HG03135 (cell line): ENCODE data around the gene SMC5.
A peak's percentile ranks its signal among the peaks of the same experiment; 100 is the strongest.
"Not testable (repeated sequence)": the region's sequence is repeated elsewhere in the genome, so short reads cannot be mapped to it uniquely, and the experiment has no call there.

Experiments used
- ATAC-seq: cut with Tn5 transposase; IDR thresholded peaks from one replicate; pipeline ENCODE4 v1.9.1; 2021; ENCODE audit warnings: mild to moderate bottlenecking, moderate library complexity; ENCODE audit not compliant: unreplicated experiment

The SMC5 gene

DNA sequence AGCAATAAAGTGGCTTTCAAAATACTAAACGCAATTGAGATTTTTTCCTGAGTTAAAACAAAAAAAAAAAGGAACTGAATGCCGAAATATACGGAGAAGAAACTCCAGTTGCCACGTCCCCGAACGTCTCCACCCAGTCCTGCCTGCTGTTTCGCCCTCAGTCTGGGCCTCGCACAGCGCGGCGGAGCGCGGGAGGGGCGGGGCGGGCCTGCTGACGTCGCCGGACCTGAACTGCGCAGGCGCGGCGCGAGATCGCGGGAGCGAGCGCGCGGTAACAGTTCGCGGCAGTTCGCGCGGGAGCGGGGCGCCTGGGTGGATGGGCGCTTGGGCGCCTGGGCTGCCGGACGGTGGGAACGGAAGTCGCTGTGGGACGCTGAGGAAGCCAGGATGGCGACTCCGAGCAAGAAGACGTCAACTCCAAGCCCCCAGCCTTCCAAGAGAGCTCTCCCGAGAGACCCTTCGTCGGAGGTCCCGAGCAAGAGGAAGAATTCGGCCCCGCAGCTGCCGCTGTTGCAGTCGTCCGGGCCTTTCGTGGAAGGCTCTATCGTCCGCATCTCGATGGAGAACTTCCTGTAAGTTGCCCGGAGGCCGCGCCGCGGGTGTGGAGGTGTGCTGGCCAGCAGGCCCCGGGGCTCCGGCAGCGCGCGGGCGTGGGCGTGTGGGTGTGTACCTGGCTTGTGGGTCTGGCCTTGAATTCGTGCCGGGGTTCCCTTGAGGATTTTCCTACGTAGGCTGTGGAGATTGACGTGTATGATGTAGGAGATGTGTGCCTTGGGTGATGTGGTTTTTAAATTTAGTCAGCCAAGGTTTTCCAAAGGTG, at the start of gene SMC5:
Gene SMC5 (plus strand): TSS at position 287 of the 820 bp plus-strand sequence. CDS start 101 bp downstream, at position 388.
- peak; percentile 86 for ATAC-seq

DNA sequence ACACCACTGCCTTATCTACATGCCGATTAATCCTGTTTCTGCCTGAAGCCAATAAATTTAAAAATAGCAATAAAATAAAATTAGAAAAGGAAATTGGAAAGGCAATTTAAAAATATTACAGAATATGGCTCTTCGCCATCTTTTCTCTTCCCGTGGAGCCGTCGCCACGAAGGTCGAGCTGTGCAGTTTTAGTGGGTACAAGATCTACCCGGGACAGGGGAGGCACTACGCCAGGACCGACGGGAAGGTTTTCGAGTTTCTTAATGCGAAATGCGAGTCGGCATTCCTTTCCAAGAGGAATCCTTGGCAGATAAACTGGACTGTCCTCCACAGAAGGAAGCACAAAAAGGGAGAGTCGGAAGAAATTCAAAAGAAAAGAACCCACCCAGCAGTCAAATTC, 41.7 kb upstream of the SMC5 start:
- ATAC-seq, result no peak

DNA sequence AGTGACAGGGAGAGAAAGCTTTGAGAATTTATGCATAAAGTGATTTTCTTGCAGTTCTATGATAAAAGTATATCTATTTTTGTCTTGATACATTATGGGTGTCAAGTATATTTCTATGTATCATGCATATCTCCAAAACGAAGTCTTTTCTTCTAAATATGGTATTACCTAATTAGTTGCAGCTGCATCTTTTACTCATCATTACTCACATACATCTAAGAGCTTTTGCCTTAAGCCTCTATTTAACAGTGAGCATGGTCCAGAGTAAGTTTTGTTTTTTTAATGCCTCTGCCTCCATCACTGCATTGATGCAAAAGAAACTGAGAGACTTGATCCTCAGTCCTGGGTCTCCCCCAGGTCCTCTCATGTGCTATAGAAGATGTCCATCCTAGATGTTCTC, 40.0 kb upstream of the SMC5 start:
- no peak for ATAC-seq

DNA sequence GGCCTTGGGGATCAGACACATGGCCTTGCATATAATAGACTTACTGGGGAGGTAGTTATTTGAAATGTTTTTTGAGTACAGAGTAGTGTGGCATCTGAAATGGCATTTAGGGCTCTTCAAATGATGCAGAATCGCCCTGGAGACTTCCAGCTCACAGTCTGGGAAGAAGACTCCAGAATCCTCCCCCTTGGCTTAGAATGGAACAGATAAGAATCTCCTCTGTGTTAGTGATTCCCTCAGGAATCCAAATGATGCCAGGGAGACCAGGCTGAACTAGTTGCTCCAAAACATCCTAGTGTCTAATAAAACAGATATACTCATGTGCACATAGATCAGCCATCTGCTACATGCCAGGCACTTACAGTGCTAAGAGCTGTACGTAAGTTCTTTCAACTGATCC, 38.6 kb upstream of the SMC5 start:
- no peak for ATAC-seq

DNA sequence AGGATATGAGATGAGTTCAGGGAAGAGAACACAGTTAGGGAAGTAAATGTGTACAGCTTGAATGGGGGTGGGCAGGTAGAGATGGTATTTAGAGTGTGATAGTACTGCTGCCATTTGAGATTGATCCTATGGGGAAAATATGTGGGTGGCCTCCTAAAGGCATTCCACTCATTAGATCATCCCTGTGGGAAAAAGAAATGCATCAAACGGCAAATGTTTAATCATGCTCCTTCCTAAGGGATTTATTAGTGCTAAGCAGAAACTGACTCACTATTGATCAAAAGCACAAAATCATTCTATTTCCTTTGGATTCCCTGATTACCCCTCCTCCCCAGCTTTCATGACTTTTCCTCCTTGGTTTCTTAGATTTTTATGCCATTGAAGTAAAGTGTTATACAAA, 36.4 kb upstream of the SMC5 start:
- ATAC-seq, result no peak

DNA sequence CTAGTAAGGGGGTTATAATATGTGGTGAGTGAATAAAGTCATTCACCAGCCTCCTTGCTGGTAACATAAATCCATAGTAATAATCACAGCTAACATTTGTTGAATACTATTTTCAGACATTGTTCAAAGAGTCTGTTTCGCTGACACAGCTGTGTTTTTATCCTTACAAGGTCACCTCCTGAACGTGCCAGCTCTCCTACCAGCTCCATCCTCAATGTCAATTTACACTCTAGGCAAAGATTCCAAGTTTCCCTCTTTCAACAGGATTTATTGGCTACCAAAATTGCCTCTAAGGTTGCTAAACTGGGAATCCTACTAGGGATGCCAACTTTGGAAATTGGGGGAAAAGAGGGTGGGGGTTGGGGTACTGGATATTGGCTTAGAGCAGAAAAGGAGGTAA, 30.7 kb upstream of the SMC5 start:
- no peak for ATAC-seq

DNA sequence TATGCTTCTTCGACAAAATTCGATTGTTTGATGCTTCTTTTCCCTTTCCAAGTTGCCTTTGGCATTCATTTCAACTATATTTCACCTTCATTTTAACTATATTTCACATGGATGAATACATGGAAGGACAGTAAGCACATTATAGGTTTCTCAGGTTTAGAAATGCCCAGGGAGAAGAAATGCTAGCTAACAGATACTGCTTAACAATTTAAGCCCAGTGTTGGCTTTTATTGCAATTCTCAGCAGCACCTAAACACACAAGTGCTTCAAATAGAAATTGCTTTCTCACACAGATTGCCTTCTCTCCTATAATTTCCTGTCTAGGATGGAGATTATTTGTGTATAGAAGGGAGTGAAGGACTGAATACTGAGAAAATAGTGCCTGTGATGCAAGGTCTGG, 30.2 kb upstream of the SMC5 start:
- ATAC-seq, result no peak

DNA sequence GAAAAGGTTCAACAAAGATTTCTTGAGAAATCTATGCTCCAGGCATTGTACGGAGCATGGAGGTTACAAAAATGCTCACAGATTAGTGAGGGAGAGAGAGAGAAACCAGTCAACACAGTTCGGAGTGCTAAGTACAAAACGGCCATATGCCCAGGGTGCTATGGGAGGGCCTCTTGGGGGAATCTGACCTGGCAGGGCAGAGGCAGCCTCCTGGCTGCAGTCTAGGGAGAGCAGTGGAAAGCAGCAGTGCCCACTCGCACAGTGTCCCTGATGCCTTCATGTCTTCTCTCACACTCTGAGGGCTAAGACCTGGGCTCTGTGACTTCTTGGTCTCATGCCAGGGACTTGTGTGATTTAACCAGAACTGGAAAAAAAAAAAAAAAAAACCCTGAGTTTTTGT, 29.8 kb upstream of the SMC5 start:
- ATAC-seq, result no peak

DNA sequence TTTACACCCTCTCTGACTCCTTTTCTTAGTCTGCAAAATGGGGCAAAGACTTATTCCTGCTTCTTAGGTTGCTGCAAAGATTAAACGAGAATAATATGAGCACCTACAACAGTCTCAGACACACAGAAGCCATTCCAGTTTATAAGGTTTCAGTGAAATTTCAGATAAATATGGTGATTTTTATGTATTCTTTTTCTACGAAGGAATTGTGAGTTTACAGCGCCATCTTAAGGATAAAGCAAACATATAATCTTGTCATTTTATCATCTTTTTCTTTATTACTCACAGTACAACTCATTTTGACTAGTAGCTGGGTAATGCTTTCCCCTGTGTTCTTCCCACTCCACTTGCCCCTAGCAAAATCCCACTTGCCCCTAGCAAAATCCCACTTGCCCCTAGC, 29.2 kb upstream of the SMC5 start:
- ATAC-seq, result no peak

DNA sequence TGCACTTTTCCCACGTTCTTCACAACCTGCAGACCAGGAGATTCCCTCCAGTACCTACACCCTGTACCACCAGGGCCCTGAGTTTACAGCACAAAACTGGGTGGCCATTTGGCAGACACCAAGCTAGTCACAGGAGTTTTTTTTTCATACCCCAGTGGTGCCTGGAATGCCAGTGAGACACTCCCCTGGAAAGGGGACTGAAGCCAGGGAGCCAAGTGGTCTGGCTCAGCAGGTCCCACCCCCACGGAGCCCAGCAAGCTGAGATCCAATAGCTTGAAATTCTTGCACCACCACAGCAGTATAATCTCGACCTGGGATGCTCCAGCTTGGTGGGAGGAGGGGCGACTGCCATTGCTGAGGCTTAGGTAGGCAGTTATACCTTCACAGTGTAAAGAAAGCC, 26.3 kb upstream of the SMC5 start:
- no peak for ATAC-seq

DNA sequence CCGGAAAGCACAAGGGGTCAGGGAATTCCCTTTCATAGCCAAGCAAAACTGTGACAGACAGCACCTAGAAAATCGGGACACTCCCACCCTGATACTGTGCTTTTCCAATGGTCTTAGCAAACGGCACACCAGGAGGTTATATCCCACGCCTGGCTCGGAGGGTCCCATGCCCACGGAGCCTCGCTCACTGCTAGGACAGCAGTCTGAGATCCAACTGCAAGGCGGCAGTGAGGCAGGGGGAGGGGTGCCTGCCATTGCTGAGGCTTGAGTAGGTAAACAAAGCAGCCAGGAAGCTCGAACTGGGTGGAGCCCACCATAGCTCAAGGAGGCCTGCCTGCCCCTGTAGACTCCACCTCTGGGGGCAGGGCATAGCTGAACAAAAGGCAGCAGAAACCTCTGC, 24.6 kb upstream of the SMC5 start:
- ATAC-seq, result not testable (repeated sequence)

DNA sequence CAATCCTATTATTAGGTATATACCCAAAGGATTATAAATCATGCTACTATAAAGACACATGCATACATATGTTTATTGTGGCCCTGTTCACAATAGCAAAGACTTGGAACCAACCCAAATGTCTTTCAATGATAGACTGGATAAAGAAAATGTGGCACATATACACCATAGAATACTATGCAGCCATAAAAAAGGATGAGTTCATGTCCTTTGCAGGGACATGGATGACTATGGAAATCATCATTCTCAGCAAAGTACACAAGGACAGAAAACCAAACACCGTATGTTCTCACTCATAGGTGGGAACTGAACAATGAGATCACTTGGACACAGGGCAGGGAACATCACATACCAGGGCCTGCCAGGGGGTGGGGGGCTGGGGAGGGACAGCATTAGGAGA, 12.8 kb upstream of the SMC5 start:
- not testable (repeated sequence) for ATAC-seq

DNA sequence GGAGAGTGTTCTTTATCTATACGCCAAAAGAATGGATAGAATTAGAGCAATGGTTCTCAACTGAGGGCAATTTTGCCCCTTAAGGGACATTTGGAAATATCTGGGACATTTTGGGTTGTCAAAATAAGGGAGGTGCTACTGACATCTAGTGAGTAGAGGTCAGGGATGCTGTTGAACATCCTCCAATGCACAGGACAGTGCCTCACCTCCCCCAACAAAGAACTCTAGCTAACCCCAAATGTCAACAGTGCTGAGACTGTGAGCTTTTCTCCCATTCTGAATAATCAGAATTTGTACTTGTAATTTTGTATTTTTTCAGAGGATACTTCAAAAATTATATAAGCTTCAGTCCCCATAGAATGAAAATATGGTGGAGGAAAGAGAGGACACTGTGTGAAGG, 8.6 kb upstream of the SMC5 start:
- no peak for ATAC-seq

DNA sequence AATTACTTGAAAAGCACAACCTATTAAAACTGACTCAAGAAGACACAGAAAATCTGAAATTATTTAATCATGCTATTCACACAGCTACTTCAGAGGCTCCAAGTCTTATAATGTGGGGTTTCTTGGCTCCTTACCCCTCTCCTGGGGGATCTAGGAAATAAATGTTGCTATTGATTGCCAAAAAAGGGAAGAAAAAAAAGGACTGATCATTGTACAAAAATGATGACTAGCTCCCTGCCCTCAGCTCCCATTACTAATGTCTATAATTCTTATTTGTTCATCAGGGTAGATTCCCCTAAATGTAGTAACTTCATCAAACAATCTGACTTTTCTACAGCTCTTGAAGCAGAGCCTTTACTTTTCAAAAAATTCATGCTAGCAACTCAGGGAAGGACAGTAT, 3.3 kb upstream of the SMC5 start:
- no peak for ATAC-seq

DNA sequence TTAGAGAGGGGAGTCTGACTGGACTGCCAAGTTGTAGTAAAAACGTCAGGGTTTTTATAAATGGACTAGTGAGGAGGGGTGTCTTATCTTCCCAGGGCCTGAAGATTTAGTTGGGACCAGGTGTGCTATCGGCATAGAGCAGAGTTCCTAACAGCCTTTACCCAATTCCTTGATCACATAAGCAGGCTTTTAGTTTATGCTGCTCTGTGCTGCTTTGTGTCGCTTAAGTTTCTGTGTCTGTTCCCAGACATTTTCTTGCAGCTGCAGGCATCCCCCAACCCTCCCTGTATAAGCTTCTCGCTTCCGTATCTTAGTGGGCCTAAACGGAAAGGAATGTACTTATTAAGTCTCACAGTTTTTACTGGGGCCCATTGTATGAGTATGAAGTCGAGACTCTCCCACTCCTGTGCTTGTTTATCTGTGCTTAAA, 2.6 kb upstream of the SMC5 start:
- ATAC-seq, result no peak

DNA sequence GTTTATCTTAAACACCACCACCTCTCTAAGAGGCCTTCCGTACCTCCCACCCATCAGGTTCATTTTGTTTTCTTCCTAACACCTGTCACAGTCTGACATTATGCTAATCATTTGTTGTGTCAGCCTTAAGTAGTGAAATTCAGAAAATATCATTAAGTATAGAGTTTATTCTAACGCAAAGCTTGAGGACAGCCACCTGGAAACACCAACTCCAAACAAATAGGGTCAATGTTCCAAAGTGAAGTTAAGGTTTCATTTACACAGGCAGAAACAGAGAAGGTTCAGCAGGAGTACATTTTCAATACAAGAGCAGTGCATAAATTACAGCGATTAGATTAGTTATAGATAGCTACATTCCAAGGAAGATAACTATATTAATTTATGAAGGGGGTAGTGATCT, 1.3 kb upstream of the SMC5 start:
- ATAC-seq, result no peak

DNA sequence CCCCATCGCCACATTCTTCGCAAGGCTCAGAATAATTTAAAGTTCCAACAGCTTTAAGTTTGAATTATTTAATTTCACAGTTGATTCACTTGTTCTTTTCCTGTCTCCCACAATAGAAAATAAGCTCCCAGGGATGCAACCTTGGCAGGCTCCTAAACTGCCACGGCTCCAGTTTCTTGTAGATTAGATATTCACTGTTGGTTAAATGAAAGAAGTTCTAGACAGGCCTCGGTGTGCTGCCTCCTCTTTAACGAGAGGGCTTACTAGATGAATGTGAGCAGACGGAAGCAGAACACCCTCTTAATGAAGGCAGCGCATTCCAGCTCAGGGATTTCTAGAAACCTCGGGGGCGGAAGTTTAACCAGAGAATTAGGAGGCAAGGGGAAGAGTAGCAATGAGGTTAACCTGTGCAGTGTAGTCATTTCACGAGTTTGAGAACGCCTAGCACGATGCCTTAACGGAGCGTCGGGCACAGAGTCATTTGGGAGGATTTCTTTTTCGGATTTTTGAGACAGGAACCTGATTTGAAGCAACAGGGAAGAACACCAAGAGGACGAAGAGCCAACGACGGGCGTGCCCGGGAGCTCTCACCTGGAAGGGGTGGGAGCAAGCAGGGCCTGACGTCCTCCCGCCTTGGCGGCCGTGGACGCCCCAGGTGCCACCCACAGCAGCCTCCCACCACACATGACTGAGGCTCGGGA, 637 bp upstream of the SMC5 start:
- peak; percentile 41 for ATAC-seq

DNA sequence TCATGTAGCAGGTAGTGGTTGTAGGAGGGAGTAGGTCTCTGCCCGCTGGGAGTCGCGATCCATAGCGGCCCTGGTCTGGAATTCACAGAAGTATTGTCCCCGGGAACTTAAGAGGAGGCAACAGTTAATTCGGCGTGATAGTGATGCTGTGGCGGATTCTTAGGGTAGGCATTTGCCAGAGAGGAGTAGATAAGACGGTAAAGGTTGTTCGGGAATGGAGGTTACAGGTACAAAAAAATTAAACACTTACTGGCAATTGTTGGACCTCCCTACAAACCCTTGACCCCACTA, 679 bp downstream of the SMC5 start:
- no peak for ATAC-seq

DNA sequence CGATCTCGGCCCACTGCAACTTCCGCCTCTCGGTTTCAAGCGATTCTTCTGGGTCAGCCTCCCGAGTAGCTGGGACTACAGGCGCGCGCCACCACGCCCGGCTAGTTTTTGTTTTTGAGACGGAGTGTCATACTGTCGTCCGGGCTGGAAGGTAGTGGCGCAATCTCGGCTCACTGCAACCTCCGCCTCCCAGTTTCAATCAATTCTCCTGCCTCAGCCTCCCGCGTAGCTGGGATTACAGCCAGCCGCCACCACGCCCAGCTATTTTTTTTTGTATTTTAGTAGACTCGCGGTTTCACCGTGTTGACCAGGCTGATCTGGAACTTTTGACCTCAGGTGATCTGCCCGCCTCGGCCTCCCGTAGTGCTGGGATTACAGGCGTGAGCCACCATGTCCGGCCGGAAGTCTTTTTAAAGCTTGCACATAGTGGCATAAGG, 1.2 kb downstream of the SMC5 start:
- no peak for ATAC-seq

DNA sequence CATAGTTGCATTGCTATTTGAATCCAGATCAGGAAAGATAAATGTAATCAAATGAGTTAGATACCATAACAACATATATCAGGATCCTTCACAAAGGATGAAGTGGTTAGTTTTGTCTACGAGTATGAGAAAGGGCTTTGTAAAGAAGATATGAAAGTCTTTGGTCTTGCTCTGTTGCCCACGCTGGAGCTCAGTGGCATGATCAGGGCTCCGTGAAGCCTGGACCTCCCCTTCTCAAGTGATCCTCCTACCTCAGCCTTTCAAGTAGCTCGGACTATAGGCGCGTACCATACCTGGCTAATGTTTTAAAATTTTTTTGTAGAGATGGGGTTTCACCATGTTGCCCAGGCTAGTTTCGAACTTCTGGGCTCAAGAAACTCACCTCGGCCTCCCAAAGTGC, 1.8 kb downstream of the SMC5 start:
- no peak for ATAC-seq

DNA sequence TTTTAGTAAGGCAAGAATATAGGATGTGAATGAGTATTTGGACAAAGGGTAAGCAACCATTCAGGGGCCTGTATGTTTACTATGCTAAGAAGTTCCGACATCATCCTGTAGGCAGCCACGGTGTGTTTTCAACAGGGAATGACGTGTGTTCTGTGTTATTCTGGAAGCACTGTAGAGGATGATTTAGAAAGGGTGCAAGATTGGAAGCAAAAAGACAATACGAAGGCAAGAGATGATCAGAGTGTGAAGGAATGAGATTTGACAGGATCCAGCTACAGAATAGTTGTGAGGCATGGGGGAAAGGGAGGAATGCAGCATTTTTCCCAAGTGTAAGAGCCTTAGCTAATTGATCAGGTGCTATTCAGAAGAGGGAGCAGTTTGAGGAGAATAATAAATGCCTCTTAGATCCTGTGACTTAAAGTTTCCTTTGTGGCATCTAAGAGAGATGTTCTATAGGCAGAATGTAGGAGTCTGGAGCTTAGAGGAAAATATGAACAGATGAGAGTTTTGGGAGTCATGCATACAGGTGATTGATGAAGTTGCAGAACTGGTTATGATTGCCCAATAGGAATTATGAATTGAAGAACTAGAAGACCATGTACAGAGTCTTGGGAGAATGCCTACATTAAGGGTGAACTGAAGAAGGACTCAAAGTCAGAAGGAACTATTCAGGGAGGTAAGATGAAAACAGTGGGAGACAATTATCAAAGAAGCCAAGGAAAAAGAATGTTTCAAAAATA, 2.5 kb downstream of the SMC5 start:
- no peak for ATAC-seq

DNA sequence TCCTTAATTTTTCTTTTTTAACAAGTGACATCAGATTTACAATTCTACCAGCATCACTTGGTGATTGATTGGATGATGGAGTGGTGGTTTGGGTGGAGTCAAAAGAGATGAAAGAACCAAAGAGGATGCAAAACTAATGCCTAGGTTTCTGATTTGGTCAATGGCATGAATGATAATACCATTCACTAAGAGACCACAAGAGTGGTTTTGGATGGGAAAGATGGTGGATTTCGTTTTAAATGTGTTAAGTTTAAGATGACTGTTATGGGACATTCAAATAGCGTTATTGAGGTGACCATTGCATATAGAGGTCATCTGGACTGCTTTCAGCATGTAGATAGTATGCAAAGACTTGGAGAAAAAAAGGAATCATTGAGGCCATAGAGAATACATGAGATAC, 3.6 kb downstream of the SMC5 start:
- ATAC-seq, result no peak
